ENCODE measurements around the gene JPT2.

GRCh38 chr16:1640261-1640941 lies 37.7 kb upstream of the JPT2 start:
- TF ChIP-seq POLR2AphosphoS5 (IDR thresholded peaks at IDR 0.05), result no peak
- TF ChIP-seq EP300 (IDR thresholded peaks at IDR 0.05), result no peak

Measured in esophagus muscularis mucosa (tissue), 3 donors.